B cell (primary cell): ENCODE data around the gene CCDC88C. TPM values are rescaled to one million over a fixed set of nuclear protein-coding genes. Genes with fewer than 3 reads are reported as not detected.

ENCODE experiments used
- ATAC-seq: fragments of 200-7000 bp; cut with Tn5 transposase; one replicate; pipeline ENCODE4 v1.10.0; 2021; ENCODE audit warnings: low read depth, mild to moderate bottlenecking, moderate number of reproducible peaks, moderate library complexity
- CTCF ChIA-PET: fragments of 350-600 bp; sonication (Branson Sonifier 250); formaldehyde crosslinking; loops from one replicate; lab custom pipeline; 2021; ENCODE audit warnings: antibody characterized with exemption, inconsistent platforms; lab: Charles Lee
- POLR2A ChIA-PET: fragments of 350-600 bp; sonication (Branson Sonifier 250); formaldehyde crosslinking; loops from one replicate; lab custom pipeline; 2021; ENCODE audit warnings: antibody characterized with exemption; lab: Charles Lee
- DNase-seq: peaks from one replicate; pipeline ENCODE4 v3.0.0; 2013
- H2AFZ ChIP-seq: 2 replicates; pipeline ENCODE4 v1.6.1; 2012; ENCODE audit warnings: mild to moderate bottlenecking, low read depth, low read length; ENCODE audit not compliant: insufficient read depth, poor library complexity, severe bottlenecking
- H3K27ac ChIP-seq, 2 donors: 1 replicate in 1 of 2; 2 replicates in 1 of 2; pipeline ENCODE4 v1.5.1; 2012 to 2013; ENCODE audit warnings: low read length in 2 of 2, mild to moderate bottlenecking in 2 of 2, moderate library complexity in 1 of 2
- H3K27me3 ChIP-seq, 4 experiments: fragments of 200-600 bp in 1 of 4; sonication (generic) in 1 of 4; replicated peaks in 1 of 4; 1 replicate in 2 of 4; 2 replicates in 2 of 4; pipeline versions ENCODE4 v1.6.1 to v1.7.0; 2013 to 2016; ENCODE audit warnings: low read length in 3 of 4, mild to moderate bottlenecking in 2 of 4, mixed read lengths in 1 of 4, moderate library complexity in 1 of 4; ENCODE audit not compliant: insufficient read depth in 4 of 4, control insufficient read depth in 3 of 4; ENCODE audit errors: control extremely low read depth in 1 of 4
- H3K36me3 ChIP-seq, 2 experiments: replicated peaks in 1 of 2; 1 replicate in 1 of 2; 2 replicates in 1 of 2; pipeline versions ENCODE4 v1.6.1 to v1.7.1; 2013; ENCODE audit warnings: low read length in 1 of 2; ENCODE audit not compliant: insufficient read depth in 2 of 2, control insufficient read depth in 1 of 2; ENCODE audit errors: control extremely low read depth in 1 of 2, extremely low read depth in 1 of 2
- H3K4me1 ChIP-seq, 2 donors: fragments of 200-600 bp in 1 of 2; sonication (generic) in 1 of 2; 1 replicate in 1 of 2; 2 replicates in 1 of 2; pipeline versions ENCODE4 v1.5.1 to v1.6.1; 2013 to 2017; ENCODE audit warnings: low read length in 2 of 2; ENCODE audit not compliant: control insufficient read depth in 2 of 2, insufficient read depth in 2 of 2
- H3K4me2 ChIP-seq: replicated peaks from 2 replicates; pipeline ENCODE3; 2012; ENCODE audit warnings: mild to moderate bottlenecking, low read depth, low read length; ENCODE audit not compliant: poor library complexity, severe bottlenecking
- H3K4me3 ChIP-seq, 5 experiments: fragments of 200-600 bp in 1 of 5; sonication (generic) in 1 of 5; 1 replicate in 3 of 5; 2 replicates in 2 of 5; pipeline versions ENCODE4 v1.5.1 to v1.7.0; 2011 to 2016; ENCODE audit warnings: low read length in 4 of 5, mild to moderate bottlenecking in 4 of 5, low read depth in 2 of 5, control low read depth in 1 of 5, moderate library complexity in 1 of 5; ENCODE audit not compliant: insufficient read depth in 1 of 5; ENCODE audit errors: control extremely low read depth in 1 of 5, extremely low read depth in 1 of 5
- H3K79me2 ChIP-seq: fragments of 200-600 bp; sonication (generic); one replicate; pipeline ENCODE4 v1.6.0; 2016; ENCODE audit warnings: low read length; ENCODE audit not compliant: control insufficient read depth, insufficient read depth
- H3K9ac ChIP-seq: fragments of 200-600 bp; sonication (generic); 2 replicates; pipeline ENCODE4 v1.6.1; 2017; ENCODE audit warnings: mild to moderate bottlenecking, low read length, moderate library complexity
- H3K9me3 ChIP-seq, 3 donors: one replicate each; pipeline versions ENCODE4 v1.6.1 to v1.7.1; 2013; ENCODE audit warnings: low read length in 2 of 3; ENCODE audit not compliant: control insufficient read depth in 2 of 3, insufficient read depth in 1 of 3; ENCODE audit errors: control extremely low read depth in 1 of 3
- H4K20me1 ChIP-seq: 2 replicates; pipeline ENCODE4 v1.6.0; 2012; ENCODE audit warnings: mild to moderate bottlenecking, low read length; ENCODE audit not compliant: insufficient read depth, control insufficient read depth, poor library complexity, severe bottlenecking
- H3K27ac Mint-ChIP-seq: one replicate; pipeline ENCODE4 v1.8.0; 2021; ENCODE audit warnings: mixed read lengths
- H3K27me3 Mint-ChIP-seq: one replicate; pipeline ENCODE4 v1.8.0; 2021; ENCODE audit warnings: mixed read lengths
- H3K4me1 Mint-ChIP-seq: one replicate; pipeline ENCODE4 v1.8.0; 2021; ENCODE audit warnings: mixed read lengths
- H3K4me3 Mint-ChIP-seq: one replicate; pipeline ENCODE4 v1.8.0; 2021; ENCODE audit warnings: mixed read lengths
- H3K9me3 Mint-ChIP-seq: one replicate; pipeline ENCODE4 v1.8.0; 2022; ENCODE audit warnings: mixed read lengths; ENCODE audit not compliant: insufficient read depth
- EZH2 ChIP-seq: IDR thresholded peaks from 2 replicates; pipeline ENCODE4 v1.6.1; 2012; ENCODE audit warnings: borderline replicate concordance, low read depth, mild to moderate bottlenecking, moderate library complexity, low read length; ENCODE audit not compliant: insufficient read depth, poor library complexity, severe bottlenecking
- WGBS: methylation state at CpG from one replicate; pipeline ENCODE4 v1.1.5; 2013; ENCODE audit warnings: missing lambda C conversion rate; ENCODE audit not compliant: insufficient coverage; 5-methylcytosine and 5-hydroxymethylcytosine counted together
- intact Hi-C: fragments of 100-400 bp; cut with micrococcal nuclease; formaldehyde crosslinking; loops from one replicate; pipeline ENCODE4 v1.10.0; 2022
- polyA plus RNA-seq: library from polyadenylated mRNA; depleted of rRNA; stranded (reverse); fragments of >200 nt; gene quantifications from 2 replicates; pipeline ENCODE4 v1.2.3, GENCODE V29; 2012
- total RNA-seq, 2 donors: library from RNA; stranded (reverse); fragments of 120-200 nt in 1 of 2; gene quantifications; 1 replicate in 1 of 2; 2 replicates in 1 of 2; pipeline versions ENCODE4 v1.2.3 to v1.2.4, GENCODE V29; 2013 to 2022
- TF ChIP-seq, protein P1 (sequence below): fragments of 200-600 bp; IDR thresholded peaks from one replicate; pipeline ENCODE4 v1.8.0; 2022; ENCODE audit warnings: antibody characterized with exemption, mild to moderate bottlenecking

Gene CCDC88C
- total and polyA plus RNA-seq, 2 donors (not counting 1 experiment from before 2014, with no cell fraction given) = 98.7 to 181 TPM

- H3K27me3 ChIP-seq = no peaks in the 10 kb centered on the region
- H3K27ac ChIP-seq = no peak overlapping the region
- H3K4me2 ChIP-seq = no peak overlapping the region
- intact Hi-C loops = no loop called here
- H3K79me2 ChIP-seq = no peaks in the 10 kb centered on the region
- Mint-ChIP-seq H3K27ac (no peak overlapping the region), H3K4me1 (no peaks in the 10 kb centered on the region), H3K4me3 (no peak overlapping the region), H3K9me3 (no peaks in the 10 kb centered on the region), H3K27me3 (no peaks in the 10 kb centered on the region)
- no peak overlapping the region for H2AFZ ChIP-seq
- no peaks in the 10 kb centered on the region for H3K9me3 ChIP-seq
- ATAC-seq = no peak
- H3K4me3 ChIP-seq = no peak overlapping the region
- H3K36me3 ChIP-seq = peaks cover 16 to 55% of the 10 kb centered on the region in 2 experiments
- CTCF ChIA-PET = interaction anchor here (0.9 kb wide), 1 partner anchor 96 kb away, joined by 4 read pairs; no protein-coding TSS in a partner anchor
- no peak for DNase-seq
- H4K20me1 ChIP-seq = peaks cover 10% of the 10 kb centered on the region
- H3K4me1 ChIP-seq = no peaks in the 10 kb centered on the region
- POLR2A ChIA-PET = no interaction called here
- no peak overlapping the region for H3K9ac ChIP-seq
- WGBS = 98% methylated on average over 41 of the region's 43 CpGs
- TF ChIP-seq, protein P1, sequence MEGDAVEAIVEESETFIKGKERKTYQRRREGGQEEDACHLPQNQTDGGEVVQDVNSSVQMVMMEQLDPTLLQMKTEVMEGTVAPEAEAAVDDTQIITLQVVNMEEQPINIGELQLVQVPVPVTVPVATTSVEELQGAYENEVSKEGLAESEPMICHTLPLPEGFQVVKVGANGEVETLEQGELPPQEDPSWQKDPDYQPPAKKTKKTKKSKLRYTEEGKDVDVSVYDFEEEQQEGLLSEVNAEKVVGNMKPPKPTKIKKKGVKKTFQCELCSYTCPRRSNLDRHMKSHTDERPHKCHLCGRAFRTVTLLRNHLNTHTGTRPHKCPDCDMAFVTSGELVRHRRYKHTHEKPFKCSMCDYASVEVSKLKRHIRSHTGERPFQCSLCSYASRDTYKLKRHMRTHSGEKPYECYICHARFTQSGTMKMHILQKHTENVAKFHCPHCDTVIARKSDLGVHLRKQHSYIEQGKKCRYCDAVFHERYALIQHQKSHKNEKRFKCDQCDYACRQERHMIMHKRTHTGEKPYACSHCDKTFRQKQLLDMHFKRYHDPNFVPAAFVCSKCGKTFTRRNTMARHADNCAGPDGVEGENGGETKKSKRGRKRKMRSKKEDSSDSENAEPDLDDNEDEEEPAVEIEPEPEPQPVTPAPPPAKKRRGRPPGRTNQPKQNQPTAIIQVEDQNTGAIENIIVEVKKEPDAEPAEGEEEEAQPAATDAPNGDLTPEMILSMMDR = no peak
- no peak for TF ChIP-seq EZH2
Measured at GRCh38 chr14:91272341-91273272, 145.0 kb downstream of the CCDC88C start.

DNA sequence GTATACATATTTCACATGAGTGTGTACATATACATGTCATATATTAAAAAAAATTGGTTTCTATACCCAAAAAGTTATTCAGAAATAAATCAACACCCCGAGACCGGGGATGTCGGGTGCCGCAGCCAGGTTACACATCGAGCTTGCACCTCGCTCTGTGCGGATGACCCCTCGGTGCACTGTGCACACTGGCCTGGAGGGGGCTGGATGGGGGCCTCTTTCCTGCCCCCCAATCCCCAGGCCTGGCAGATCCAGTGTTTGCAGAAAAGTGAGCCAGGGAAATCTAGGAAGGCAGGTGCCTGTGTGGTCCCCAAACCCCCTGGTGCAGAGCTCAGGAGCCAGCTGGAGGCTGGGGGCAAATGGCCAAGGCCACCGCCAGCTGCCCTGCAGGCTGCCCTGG lies 146.0 kb downstream of the CCDC88C start:
- POLR2A ChIA-PET = no interaction called here
- H3K27ac ChIP-seq = no peak overlapping the region
- ATAC-seq (no peak), DNase-seq (no peak)
- CTCF ChIA-PET = interaction anchor here (0.9 kb wide), 1 partner anchor 95 kb away, joined by 4 read pairs; no protein-coding TSS in a partner anchor
- TF ChIP-seq EZH2 = no peak
- TF ChIP-seq, protein P1 = no peak
- H3K9ac ChIP-seq = no peak overlapping the region
- peaks cover 10 to 46% of the 10 kb centered on the region in 2 experiments for H3K36me3 ChIP-seq
- no peaks in the 10 kb centered on the region for H3K9me3 Mint-ChIP-seq
- H3K4me1 Mint-ChIP-seq = no peaks in the 10 kb centered on the region
- H3K27me3 ChIP-seq = no peaks in the 10 kb centered on the region
- H3K9me3 ChIP-seq = no peaks in the 10 kb centered on the region
- H2AFZ ChIP-seq = no peak overlapping the region
- no peaks in the 10 kb centered on the region for H3K79me2 ChIP-seq
- H3K4me2 ChIP-seq = no peak overlapping the region
- intact Hi-C loops = no loop called here
- H3K27ac Mint-ChIP-seq = no peak overlapping the region
- no peaks in the 10 kb centered on the region for H3K4me1 ChIP-seq
- peaks cover 10% of the 10 kb centered on the region for H4K20me1 ChIP-seq
- H3K4me3 ChIP-seq = no peak overlapping the region
- 95% methylated on average over 8 of the region's 9 CpGs for WGBS
- no peaks in the 10 kb centered on the region for H3K27me3 Mint-ChIP-seq
- H3K4me3 Mint-ChIP-seq = no peak overlapping the region
